Measurements from ENCODE around the gene ATG9A.

ATG9A gene

DNA sequence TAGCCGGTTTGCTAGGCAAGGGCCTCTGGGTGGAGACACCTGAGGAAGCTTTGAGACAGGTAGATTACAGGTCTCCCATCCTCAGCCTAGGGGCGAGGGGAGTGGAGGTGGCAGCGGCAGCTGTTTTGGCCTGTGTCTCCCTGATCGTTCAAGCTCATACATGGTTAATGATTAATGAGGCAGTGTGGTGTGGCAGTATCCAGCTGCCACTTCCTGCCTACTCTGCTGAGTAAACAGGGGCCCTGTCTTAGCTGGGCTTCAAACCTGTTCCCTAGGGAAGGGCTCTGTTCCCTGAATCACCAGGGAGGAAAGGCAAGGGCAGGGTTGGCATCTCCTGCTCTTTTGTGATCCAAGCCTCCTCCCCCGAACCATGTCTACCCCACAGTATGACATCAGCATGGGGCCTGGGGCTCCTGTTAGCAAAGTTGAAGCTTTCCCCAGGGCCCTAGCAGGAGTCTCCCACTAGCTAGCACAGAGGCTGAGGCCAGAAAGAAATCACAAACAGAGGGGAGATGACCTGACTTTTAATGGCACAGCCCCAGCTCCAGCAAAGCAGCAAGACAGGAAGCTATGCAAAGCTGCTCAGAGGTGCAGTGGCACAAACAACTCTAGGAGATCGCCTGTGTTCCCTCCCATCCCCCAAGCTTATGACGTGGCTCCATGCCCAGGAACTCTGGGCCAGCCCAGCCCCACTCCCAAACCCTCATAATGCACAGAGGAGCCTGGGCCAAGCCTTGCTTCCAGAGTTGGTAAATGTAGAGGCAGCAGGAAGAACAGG, 20.0 kb upstream of the ATG9A start:
- H3K9me3 ChIP-seq (ENCODE audit: insufficient read depth, low read length): no peaks in the 10 kb centered on the region
- peak overlapping the region; percentile 94 for H3K27ac ChIP-seq (ENCODE audit: low read length)
- TF ChIP-seq EZH2phosphoT487 (IDR thresholded peaks at IDR 0.05; ENCODE audit: low read depth): no peak
- TF ChIP-seq, protein P1, sequence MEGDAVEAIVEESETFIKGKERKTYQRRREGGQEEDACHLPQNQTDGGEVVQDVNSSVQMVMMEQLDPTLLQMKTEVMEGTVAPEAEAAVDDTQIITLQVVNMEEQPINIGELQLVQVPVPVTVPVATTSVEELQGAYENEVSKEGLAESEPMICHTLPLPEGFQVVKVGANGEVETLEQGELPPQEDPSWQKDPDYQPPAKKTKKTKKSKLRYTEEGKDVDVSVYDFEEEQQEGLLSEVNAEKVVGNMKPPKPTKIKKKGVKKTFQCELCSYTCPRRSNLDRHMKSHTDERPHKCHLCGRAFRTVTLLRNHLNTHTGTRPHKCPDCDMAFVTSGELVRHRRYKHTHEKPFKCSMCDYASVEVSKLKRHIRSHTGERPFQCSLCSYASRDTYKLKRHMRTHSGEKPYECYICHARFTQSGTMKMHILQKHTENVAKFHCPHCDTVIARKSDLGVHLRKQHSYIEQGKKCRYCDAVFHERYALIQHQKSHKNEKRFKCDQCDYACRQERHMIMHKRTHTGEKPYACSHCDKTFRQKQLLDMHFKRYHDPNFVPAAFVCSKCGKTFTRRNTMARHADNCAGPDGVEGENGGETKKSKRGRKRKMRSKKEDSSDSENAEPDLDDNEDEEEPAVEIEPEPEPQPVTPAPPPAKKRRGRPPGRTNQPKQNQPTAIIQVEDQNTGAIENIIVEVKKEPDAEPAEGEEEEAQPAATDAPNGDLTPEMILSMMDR (IDR thresholded peaks at IDR 0.05; ENCODE audit: low read depth, low read length): no peak
- peaks cover 18% of the 10 kb centered on the region for H3K36me3 ChIP-seq (replicated peaks; ENCODE audit: low read depth, low read length)
- peaks cover 38% of the 10 kb centered on the region for H3K79me2 ChIP-seq (ENCODE audit: low read length)
- no peaks in the 10 kb centered on the region for H3K27me3 ChIP-seq (ENCODE audit: low read depth, low read length)
- H3K4me3 ChIP-seq (ENCODE audit: low read length): peak overlapping the region; percentile 70
- H2AFZ ChIP-seq (ENCODE audit: low read depth, low read length): no peak overlapping the region
- H3K9ac ChIP-seq (ENCODE audit: low read length): peak overlapping the region; percentile 62
- H3K4me1 ChIP-seq (ENCODE audit: low read length): peaks cover 44% of the 10 kb centered on the region
- peak overlapping the region; percentile 94 for H3K4me2 ChIP-seq (ENCODE audit: low read length)
- no peaks in the 10 kb centered on the region for H4K20me1 ChIP-seq (ENCODE audit: insufficient read depth, low read length)

DNA sequence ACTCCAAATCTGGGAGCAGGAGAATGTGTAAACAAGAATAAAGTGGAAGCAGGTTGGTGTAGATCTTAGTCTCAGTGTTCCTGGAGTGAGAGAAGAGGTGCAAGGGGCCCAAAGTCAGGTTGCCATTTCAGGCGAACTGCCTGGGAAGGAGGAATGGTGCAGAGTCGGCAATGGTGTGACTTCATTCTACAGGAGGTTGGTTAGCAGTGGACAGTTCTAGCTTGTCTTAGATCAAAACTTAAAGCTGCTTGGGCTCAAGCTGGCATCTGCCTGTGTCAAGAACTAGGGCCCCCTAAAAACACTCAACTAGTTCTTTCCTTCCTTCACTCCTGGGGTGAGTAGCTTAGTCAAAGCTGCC, 19.4 kb upstream of the ATG9A start:
- Histone ChIP-seq H3K9ac (ENCODE audit: low read length) (peak overlapping the region; percentile 62; the same call in 1 of the 2 replicates), H3K79me2 (ENCODE audit: low read length) (peaks cover 38% of the 10 kb centered on the region), H3K4me1 (ENCODE audit: low read length) (peaks cover 46% of the 10 kb centered on the region), H3K4me3 (ENCODE audit: low read length) (peak overlapping the region; percentile 70), H3K9me3 (ENCODE audit: insufficient read depth, low read length) (no peaks in the 10 kb centered on the region), H3K36me3 (replicated peaks; ENCODE audit: low read depth, low read length) (peaks cover 18% of the 10 kb centered on the region), H4K20me1 (ENCODE audit: insufficient read depth, low read length) (no peaks in the 10 kb centered on the region), H3K27me3 (ENCODE audit: low read depth, low read length) (no peaks in the 10 kb centered on the region), H3K4me2 (ENCODE audit: low read length) (peak overlapping the region; percentile 94), H2AFZ (ENCODE audit: low read depth, low read length) (no peak overlapping the region), H3K27ac (ENCODE audit: low read length) (peak overlapping the region; percentile 94)
- no peak for TF ChIP-seq EZH2phosphoT487 (IDR thresholded peaks at IDR 0.05; ENCODE audit: low read depth)
- TF ChIP-seq, protein P1 (IDR thresholded peaks at IDR 0.05; ENCODE audit: low read depth, low read length): no peak

DNA sequence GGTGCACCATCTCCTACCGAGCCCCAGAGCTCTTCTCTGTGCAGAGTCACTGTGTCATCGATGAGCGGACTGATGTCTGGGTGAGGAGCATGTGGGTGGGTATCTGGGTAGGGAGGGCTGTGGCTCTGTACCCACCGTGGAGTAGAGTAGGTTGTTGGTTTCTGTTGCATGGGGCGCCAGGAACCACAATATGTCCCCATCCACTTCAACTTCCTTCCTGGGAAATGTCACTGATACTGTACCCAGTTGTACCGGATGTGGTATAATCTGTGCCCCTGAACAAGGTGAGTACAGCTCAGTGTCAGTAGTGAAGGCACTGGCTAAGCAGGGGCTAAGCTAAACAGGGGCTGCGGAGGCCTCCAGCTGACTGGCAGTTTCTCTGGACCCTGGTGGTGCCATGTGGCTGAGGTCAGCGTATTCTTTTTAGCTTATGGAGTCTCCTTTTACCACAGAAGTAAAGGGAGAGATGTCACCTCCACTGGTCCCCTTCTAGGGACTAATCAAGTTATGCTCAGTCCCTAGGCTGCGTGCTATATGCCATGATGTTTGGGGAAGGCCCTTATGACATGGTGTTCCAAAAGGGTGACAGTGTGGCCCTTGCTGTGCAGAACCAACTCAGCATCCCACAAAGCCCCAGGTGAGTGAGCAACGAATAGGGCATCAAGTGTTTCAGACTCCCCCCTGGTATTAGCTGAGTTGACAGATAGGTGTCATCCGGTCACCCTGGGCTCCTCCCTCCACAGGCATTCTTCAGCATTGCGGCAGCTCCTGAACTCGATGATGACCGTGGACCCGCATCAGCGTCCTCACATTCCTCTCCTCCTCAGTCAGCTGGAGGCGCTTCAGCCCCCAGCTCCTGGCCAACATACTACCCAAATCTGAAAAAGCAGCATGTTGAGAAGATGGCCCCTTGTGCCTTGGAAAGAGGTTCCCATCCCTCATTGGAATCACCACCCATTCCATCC, 18.5 kb upstream of the ATG9A start:
- TF ChIP-seq, protein P1 (IDR thresholded peaks at IDR 0.05; ENCODE audit: low read depth, low read length): no peak
- no peak for TF ChIP-seq EZH2phosphoT487 (IDR thresholded peaks at IDR 0.05; ENCODE audit: low read depth)
- no peak overlapping the region for H3K9ac ChIP-seq (ENCODE audit: low read length)
- no peaks in the 10 kb centered on the region for H4K20me1 ChIP-seq (ENCODE audit: insufficient read depth, low read length)
- peaks cover 46% of the 10 kb centered on the region for H3K4me1 ChIP-seq (ENCODE audit: low read length)
- H3K4me2 ChIP-seq (ENCODE audit: low read length): no peak overlapping the region
- peaks cover 31% of the 10 kb centered on the region for H3K79me2 ChIP-seq (ENCODE audit: low read length)
- H3K4me3 ChIP-seq (ENCODE audit: low read length): no peak overlapping the region
- no peak overlapping the region for H2AFZ ChIP-seq (ENCODE audit: low read depth, low read length)
- no peaks in the 10 kb centered on the region for H3K9me3 ChIP-seq (ENCODE audit: insufficient read depth, low read length)
- no peaks in the 10 kb centered on the region for H3K27me3 ChIP-seq (ENCODE audit: low read depth, low read length)
- H3K36me3 ChIP-seq (replicated peaks; ENCODE audit: low read depth, low read length): peaks cover 18% of the 10 kb centered on the region
- H3K27ac ChIP-seq (ENCODE audit: low read length): no peak overlapping the region

DNA sequence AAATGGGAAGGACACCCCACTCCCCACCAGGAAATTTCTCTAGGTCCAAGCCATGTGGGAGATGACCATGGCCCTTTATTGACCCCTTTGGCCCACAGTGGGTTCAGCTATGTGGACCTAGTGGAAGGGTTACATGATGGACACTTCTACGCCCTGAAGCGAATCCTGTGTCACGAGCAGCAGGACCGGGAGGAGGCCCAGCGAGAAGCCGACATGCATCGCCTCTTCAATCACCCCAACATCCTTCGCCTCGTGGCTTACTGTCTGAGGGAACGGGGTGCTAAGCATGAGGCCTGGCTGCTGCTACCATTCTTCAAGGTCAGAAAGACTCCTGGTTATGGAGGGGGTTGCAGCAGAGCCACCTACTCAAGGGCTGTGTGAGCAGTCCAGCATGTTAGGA, 17.1 kb upstream of the ATG9A start:
- Histone ChIP-seq H2AFZ (ENCODE audit: low read depth, low read length) (no peak overlapping the region), H3K4me3 (ENCODE audit: low read length) (no peak overlapping the region), H3K9me3 (ENCODE audit: insufficient read depth, low read length) (no peaks in the 10 kb centered on the region), H3K27me3 (ENCODE audit: low read depth, low read length) (no peaks in the 10 kb centered on the region), H3K27ac (ENCODE audit: low read length) (no peak overlapping the region), H3K4me2 (ENCODE audit: low read length) (no peak overlapping the region), H4K20me1 (ENCODE audit: insufficient read depth, low read length) (no peaks in the 10 kb centered on the region), H3K79me2 (ENCODE audit: low read length) (peaks cover 18% of the 10 kb centered on the region), H3K4me1 (ENCODE audit: low read length) (peaks cover 37% of the 10 kb centered on the region), H3K9ac (ENCODE audit: low read length) (no peak overlapping the region), H3K36me3 (replicated peaks; ENCODE audit: low read depth, low read length) (peaks cover 13% of the 10 kb centered on the region)
- no peak for TF ChIP-seq EZH2phosphoT487 (IDR thresholded peaks at IDR 0.05; ENCODE audit: low read depth)
- TF ChIP-seq, protein P1 (IDR thresholded peaks at IDR 0.05; ENCODE audit: low read depth, low read length): no peak
